WI38 (cell line): ENCODE data around the gene CPT1B.

ENCODE experiments used
- H3K4me3 ChIP-seq: 2 replicates; pipeline ENCODE4 v1.5.1; 2011; ENCODE audit warnings: low read depth, mild to moderate bottlenecking, control low read depth, low read length
- TF ChIP-seq, protein P1 (sequence below): IDR thresholded peaks from 2 replicates; pipeline ENCODE4 v1.5.1; 2012; ENCODE audit warnings: low read depth, mild to moderate bottlenecking, control low read depth, low read length

CPT1B gene

DNA sequence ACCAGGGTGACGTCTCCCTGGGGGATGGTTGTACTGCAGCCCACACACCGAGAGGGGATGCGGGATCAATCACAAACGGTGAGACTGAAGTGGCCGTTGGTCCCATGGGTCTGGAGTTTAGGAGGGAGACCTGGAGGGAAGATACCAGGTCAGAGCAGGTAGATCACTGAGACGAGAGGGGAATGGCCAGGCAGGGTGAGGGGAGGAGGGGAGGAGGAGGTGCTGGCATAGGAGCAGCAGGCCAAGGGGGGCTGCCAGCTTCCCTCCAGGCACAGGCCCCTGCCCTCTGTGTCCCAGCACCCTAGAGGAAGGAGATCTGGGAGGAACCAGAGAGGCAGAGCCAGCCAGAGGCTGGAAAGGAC lies 29.4 kb upstream of the CPT1B start:
- H3K4me3 ChIP-seq, result no peak overlapping the region
- TF ChIP-seq, protein P1, sequence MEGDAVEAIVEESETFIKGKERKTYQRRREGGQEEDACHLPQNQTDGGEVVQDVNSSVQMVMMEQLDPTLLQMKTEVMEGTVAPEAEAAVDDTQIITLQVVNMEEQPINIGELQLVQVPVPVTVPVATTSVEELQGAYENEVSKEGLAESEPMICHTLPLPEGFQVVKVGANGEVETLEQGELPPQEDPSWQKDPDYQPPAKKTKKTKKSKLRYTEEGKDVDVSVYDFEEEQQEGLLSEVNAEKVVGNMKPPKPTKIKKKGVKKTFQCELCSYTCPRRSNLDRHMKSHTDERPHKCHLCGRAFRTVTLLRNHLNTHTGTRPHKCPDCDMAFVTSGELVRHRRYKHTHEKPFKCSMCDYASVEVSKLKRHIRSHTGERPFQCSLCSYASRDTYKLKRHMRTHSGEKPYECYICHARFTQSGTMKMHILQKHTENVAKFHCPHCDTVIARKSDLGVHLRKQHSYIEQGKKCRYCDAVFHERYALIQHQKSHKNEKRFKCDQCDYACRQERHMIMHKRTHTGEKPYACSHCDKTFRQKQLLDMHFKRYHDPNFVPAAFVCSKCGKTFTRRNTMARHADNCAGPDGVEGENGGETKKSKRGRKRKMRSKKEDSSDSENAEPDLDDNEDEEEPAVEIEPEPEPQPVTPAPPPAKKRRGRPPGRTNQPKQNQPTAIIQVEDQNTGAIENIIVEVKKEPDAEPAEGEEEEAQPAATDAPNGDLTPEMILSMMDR, result no peak

DNA sequence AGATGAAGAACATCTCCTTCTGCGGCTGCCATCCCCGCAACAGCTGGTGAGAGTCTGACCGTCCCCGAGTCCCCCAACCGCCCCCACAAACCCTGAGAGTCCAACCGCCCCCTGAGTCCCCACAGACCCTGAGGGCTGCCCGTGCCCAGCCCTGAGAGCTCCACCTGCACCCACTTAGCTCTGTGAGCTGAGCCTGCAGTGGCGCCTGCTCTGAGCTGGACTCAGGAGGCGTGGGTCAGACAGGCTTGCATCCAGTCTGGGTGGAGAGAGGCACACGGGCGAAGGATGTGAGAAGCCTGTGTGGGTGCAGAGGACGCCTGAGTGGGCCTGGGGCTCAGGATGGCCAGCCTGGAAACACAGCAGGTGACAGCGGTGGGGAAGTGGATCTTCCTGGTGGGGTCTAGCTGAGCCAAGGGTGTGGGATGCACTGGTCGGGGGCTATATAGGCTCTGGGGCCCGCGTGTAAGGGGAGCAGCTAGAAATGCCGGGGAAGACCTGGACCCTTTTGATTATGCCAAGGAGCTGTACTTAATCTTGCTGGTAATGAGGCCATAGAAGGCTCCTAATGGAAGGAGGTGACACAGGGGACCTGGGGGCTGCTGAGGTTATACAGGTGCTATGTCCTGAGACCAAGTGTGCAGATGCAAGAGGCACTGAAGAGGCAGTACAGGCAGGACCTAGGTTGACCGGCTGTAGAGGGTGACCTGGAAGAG lies 28.9 kb upstream of the CPT1B start:
- H3K4me3 ChIP-seq, result no peak overlapping the region
- TF ChIP-seq, protein P1, result no peak

DNA sequence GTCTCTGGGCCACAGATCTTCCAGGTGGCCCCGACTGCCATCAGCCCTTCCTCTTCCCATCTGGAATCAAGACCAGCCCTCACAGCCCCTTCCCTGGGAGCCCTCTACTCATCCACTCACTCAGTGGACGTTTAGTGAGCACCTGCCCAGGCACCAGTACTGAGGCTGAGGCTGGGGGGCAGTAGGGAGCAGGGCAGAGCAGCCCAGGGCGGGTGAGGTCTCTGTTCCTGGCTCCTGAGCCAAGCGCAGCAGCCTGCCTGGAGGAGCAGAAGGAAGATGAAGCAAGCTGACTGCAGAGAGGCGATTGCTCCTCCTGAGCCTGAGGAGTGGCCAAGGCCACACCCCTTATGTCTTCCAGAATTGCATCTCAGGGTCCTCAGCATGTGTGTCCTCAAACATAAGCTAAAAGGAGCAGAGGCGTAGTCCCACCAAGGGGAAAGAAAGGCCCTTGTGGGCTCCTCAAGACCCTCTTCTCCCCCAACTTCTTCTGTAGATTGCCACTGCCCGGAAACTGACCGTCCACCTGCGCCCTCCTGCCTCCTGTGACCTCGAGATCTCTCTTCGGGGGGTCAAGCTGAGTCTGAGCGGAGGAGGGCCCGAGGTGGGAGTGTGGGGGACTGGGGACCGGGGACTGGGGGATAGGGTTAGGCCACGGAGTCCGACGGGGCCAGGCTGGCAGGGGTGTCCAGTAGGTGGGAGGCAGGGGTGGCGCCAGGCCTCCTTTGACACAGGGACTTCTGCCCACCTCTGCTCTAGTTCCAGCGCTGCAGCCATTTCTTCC lies 28.1 kb upstream of the CPT1B start:
- no peak overlapping the region for H3K4me3 ChIP-seq
- TF ChIP-seq, protein P1, result no peak

DNA sequence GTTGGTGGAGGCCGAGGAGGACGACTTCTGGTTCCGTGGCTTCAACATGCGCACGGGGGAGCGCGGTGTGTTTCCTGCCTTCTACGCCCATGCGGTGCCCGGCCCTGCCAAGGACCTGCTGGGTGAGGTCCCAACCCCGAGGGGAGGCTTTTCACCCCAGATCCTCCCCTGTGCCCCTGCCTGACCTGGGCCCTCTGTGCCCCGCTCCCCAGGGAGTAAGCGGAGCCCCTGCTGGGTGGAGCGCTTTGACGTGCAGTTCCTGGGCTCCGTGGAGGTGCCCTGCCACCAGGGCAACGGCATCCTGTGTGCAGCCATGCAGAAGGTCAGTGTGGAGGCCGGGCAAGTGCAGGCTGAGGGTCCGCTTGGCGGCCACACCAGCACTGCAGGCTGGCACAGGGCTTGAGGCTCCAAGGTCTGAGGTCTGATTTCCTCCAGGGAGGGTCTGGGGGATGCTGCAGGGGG lies 27.4 kb upstream of the CPT1B start:
- TF ChIP-seq, protein P1, result no peak
- no peak overlapping the region for H3K4me3 ChIP-seq

DNA sequence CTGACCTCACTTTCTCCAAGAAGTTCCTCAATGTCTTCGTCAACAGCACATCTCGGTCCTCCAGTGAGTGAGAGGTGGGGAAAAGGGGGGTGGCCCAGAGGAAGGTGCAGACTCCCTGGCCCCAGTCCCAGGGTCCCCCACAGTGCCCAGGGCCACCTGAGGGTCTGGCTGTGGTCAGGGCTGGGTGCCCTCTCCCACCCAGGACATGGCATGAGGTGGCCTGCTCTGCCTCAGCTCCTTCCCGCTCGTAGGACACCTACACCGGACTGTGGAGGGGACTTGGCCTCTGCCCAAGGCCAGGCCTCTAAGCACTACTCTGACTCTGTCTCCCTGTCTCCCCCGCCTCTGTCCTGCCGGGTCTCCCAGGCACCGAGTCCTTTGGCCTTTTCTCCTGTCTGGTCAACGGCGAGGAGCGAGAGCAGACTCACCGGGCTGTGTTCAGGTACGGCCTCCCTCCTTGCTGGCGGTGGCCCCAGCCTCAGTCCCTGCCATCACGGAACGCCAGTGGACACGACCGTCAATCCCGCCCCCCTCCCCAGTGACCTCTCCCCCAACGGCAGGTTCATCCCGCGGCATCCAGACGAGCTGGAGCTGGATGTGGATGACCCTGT lies 26.9 kb upstream of the CPT1B start:
- H3K4me3 ChIP-seq, result no peak overlapping the region
- TF ChIP-seq, protein P1, result no peak

DNA sequence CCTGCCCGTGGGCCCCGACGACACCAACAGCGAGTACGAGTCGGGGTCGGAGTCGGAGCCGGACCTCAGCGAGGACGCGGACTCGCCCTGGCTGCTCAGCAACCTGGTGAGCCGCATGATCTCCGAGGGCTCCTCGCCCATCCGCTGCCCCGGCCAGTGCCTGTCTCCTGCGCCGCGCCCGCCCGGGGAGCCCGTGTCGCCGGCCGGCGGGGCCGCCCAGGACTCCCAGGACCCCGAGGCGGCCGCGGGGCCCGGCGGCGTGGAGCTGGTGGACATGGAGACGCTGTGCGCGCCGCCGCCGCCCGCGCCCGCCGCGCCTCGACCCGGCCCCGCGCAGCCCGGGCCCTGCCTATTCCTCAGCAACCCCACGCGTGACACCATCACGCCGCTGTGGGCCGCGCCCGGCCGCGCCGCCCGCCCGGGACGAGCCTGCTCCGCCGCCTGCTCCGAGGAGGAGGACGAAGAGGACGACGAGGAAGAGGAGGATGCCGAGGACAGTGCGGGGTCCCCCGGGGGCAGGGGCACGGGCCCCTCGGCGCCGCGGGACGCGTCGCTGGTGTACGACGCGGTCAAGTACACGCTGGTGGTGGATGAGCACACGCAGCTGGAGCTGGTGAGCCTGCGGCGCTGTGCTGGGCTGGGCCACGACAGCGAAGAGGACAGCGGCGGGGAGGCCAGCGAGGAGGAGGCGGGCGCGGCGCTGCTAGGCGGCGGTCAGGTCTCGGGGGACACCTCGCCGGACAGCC lies 26.2 kb upstream of the CPT1B start:
- TF ChIP-seq, protein P1, result no peak
- no peak overlapping the region for H3K4me3 ChIP-seq
